ENCODE data around the gene PPARA.

DNA sequence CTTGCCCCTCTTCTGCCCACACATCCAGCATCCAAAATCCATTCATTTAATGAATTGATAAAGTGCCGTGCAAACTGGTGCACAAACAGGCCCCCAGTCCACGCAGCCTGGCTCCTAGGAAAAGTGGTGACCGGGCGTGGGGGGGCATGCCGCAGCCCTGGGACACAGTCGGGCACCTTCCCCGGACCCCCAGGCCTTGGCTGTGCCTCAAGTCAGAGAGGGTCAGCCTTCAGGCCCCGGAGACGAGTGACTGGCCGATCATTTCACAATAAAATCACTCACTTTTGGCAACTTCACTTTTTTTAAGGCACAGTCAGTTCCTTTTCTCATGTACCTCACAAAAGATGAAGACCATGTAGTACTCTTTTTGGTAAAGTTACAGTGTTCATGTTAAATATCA is 91.8 kb downstream of the PPARA start:
- TF ChIP-seq, protein P1, sequence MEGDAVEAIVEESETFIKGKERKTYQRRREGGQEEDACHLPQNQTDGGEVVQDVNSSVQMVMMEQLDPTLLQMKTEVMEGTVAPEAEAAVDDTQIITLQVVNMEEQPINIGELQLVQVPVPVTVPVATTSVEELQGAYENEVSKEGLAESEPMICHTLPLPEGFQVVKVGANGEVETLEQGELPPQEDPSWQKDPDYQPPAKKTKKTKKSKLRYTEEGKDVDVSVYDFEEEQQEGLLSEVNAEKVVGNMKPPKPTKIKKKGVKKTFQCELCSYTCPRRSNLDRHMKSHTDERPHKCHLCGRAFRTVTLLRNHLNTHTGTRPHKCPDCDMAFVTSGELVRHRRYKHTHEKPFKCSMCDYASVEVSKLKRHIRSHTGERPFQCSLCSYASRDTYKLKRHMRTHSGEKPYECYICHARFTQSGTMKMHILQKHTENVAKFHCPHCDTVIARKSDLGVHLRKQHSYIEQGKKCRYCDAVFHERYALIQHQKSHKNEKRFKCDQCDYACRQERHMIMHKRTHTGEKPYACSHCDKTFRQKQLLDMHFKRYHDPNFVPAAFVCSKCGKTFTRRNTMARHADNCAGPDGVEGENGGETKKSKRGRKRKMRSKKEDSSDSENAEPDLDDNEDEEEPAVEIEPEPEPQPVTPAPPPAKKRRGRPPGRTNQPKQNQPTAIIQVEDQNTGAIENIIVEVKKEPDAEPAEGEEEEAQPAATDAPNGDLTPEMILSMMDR (IDR thresholded peaks at IDR 0.05): no peak
- TF ChIP-seq ZFX (IDR thresholded peaks at IDR 0.05; ENCODE audit: borderline replicate concordance): no peak
